Measurements from ENCODE around the gene SUPT7L. TPM values are rescaled to one million over a fixed set of nuclear protein-coding genes. Genes with fewer than 3 reads are reported as not detected.
A peak's percentile ranks its signal among the peaks of the same experiment; 100 is the strongest.
"Not testable (repeated sequence)": the region's sequence is repeated elsewhere in the genome, so short reads cannot be mapped to it uniquely, and the experiment has no call there.

Gene SUPT7L
- total RNA-seq, 2 donors from 2014 or later: 20.8 to 23.9 TPM

DNA sequence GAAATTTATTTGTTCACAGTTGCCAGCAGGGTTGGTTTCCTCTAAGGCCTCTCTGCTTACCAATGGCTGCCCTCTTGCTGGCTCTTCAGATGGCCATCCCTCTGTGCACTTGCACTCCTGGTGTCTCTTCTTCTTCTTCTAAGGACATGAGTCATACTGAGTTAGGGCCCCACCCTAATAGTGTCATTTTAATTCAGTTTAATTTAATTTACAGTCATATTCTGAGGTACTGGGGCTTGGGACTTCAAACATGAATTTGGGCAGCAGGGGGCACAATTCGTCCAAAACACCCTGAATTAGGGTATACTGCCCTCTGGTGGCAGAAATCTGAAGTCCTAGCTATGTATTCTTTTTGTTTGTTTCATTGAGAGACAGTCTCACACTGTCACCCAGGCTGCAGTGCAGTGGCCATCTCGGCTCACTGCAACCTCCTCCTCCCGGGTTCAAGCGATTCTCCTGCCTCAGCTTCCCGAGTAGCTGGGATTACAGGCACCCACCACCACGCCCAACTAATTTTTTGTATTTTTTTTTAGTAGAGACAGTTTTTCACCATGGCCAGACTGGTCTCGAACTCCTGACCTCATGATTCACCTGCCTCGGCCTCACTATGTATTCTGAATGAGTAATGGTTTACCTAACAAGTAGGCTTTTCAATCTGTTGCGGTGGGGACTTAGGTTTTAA is 20.1 kb upstream of the SUPT7L start:
- no peak overlapping the region for H3K4me3 ChIP-seq
- intact Hi-C loops (cut with DNase I): no loop called here
- no peaks in the 10 kb centered on the region for H3K27me3 ChIP-seq
- TF ChIP-seq, protein P1, sequence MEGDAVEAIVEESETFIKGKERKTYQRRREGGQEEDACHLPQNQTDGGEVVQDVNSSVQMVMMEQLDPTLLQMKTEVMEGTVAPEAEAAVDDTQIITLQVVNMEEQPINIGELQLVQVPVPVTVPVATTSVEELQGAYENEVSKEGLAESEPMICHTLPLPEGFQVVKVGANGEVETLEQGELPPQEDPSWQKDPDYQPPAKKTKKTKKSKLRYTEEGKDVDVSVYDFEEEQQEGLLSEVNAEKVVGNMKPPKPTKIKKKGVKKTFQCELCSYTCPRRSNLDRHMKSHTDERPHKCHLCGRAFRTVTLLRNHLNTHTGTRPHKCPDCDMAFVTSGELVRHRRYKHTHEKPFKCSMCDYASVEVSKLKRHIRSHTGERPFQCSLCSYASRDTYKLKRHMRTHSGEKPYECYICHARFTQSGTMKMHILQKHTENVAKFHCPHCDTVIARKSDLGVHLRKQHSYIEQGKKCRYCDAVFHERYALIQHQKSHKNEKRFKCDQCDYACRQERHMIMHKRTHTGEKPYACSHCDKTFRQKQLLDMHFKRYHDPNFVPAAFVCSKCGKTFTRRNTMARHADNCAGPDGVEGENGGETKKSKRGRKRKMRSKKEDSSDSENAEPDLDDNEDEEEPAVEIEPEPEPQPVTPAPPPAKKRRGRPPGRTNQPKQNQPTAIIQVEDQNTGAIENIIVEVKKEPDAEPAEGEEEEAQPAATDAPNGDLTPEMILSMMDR (IDR thresholded peaks at IDR 0.05): peak; percentile 97
- peak; percentile 92 for DNase-seq
- H3K4me1 ChIP-seq: no peaks in the 10 kb centered on the region
- no peak overlapping the region for H3K9ac ChIP-seq (ENCODE audit: low read depth in 2 of 2, low read length in 2 of 2)
- H3K9me3 ChIP-seq: no peaks in the 10 kb centered on the region
- H3K27ac ChIP-seq: no peak overlapping the region
- H3K36me3 ChIP-seq: peaks cover 14% of the 10 kb centered on the region

- H3K4me3 ChIP-seq; H3K9ac ChIP-seq (ENCODE audit: low read depth in 2 of 2, low read length in 2 of 2); H3K9me3 ChIP-seq; intact Hi-C loops (cut with DNase I); DNase-seq; H3K27me3 ChIP-seq; H3K27ac ChIP-seq; H3K4me1 ChIP-seq: not testable (repeated sequence)
- H3K36me3 ChIP-seq: peaks cover 14% of the 10 kb centered on the region
Observed at GRCh38 chr2:27682334-27682771, 18.9 kb upstream of the SUPT7L start.

- peak; percentile 34 for DNase-seq
- intact Hi-C loops (cut with DNase I): no loop called here
- Histone ChIP-seq H3K9ac (ENCODE audit: low read depth in 2 of 2, low read length in 2 of 2) (no peak overlapping the region), H3K27ac (peak overlapping the region; percentile 6), H3K9me3 (no peaks in the 10 kb centered on the region), H3K36me3 (peaks cover 14% of the 10 kb centered on the region), H3K27me3 (no peaks in the 10 kb centered on the region), H3K4me1 (no peaks in the 10 kb centered on the region), H3K4me3 (no peak overlapping the region)
- TF ChIP-seq, protein P1 (IDR thresholded peaks at IDR 0.05): no peak
Observed at GRCh38 chr2:27681841-27682240, 18.4 kb upstream of the SUPT7L start.

GRCh38 chr2:27680571-27680970 is 17.2 kb upstream of the SUPT7L start:
- no peak for DNase-seq
- no peaks in the 10 kb centered on the region for H3K9me3 ChIP-seq
- no peaks in the 10 kb centered on the region for H3K27me3 ChIP-seq
- TF ChIP-seq, protein P1 (IDR thresholded peaks at IDR 0.05): no peak
- H3K4me3 ChIP-seq: no peak overlapping the region
- H3K4me1 ChIP-seq: no peaks in the 10 kb centered on the region
- intact Hi-C loops (cut with DNase I): no loop called here
- peaks cover 6% of the 10 kb centered on the region for H3K36me3 ChIP-seq
- H3K9ac ChIP-seq (ENCODE audit: low read depth in 2 of 2, low read length in 2 of 2): no peak overlapping the region
- H3K27ac ChIP-seq: no peak overlapping the region

DNA sequence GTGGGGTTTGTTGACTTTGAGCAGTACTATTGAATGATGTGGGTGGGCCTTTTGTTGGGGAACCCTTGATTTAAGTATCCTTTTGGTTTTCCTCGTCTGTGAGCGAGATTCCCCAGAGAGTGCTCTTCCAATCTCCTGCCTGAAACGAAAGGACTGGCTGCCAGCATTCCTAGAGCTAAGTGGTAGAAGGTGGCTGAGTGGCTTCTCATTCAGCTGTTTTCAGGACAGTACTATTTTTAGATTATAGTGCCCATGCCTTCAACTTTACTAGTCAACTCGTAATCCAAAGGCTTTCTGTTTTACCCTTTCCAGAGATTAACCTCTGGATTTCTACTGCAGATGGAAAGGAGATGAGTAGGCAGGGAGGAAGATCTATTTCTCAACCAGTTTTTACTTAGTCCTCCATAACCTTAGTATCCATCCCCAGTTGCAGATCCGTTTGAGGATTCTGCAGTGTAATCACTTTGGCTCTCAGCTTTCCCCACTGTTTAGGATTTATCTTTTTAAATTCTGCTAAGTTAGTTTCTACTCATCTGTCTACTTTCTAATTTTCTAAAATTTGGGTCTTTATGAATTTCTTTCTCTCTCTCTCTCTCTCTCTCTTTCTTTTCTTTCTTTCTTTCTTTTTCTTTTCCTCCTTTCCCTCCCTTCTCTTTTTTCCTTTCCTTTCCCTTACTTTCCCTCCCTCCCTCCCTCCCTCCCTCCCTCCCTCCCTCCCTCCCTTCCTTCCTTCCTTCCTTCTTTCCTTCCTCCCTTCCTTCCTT is 9.5 kb upstream of the SUPT7L start:
- Histone ChIP-seq H3K4me1 (no peaks in the 10 kb centered on the region), H3K27ac (no peak overlapping the region), H3K36me3 (peaks cover 6% of the 10 kb centered on the region), H3K27me3 (no peaks in the 10 kb centered on the region), H3K9ac (ENCODE audit: low read depth in 2 of 2, low read length in 2 of 2) (no peak overlapping the region), H3K4me3 (no peak overlapping the region), H3K9me3 (no peaks in the 10 kb centered on the region)
- intact Hi-C loops (cut with DNase I): no loop called here
- TF ChIP-seq, protein P1 (IDR thresholded peaks at IDR 0.05): no peak
- no peak for DNase-seq

GRCh38 chr2:27671235-27671634 is 7.8 kb upstream of the SUPT7L start:
- peaks cover 6% of the 10 kb centered on the region for H3K36me3 ChIP-seq
- H3K4me3 ChIP-seq: no peak overlapping the region
- no peak for DNase-seq
- H3K9me3 ChIP-seq: no peaks in the 10 kb centered on the region
- H3K4me1 ChIP-seq: no peaks in the 10 kb centered on the region
- H3K27ac ChIP-seq: no peak overlapping the region
- no peak overlapping the region for H3K9ac ChIP-seq (ENCODE audit: low read depth in 2 of 2, low read length in 2 of 2)
- TF ChIP-seq, protein P1 (IDR thresholded peaks at IDR 0.05): no peak
- H3K27me3 ChIP-seq: no peaks in the 10 kb centered on the region
- intact Hi-C loops (cut with DNase I): no loop called here

Measured in colonic mucosa (tissue), 4 donors.